Lower leg skin (tissue), 3 donors: ENCODE measurements around the gene UBA6.

Experiments used
- CTCF ChIP-seq, 3 donors: fragments of 450-650 bp; IDR thresholded peaks; one replicate each; pipeline ENCODE4 v1.5.1; 2016; ENCODE audit warnings: antibody characterized with exemption in 3 of 3, mild to moderate bottlenecking in 3 of 3, moderate library complexity in 2 of 3
- POLR2A ChIP-seq, 2 donors: fragments of 450-650 bp; IDR thresholded peaks; one replicate each; pipeline ENCODE4 v1.6.1; 2016 to 2017; ENCODE audit warnings: antibody characterized with exemption in 2 of 2, mild to moderate bottlenecking in 1 of 2, moderate library complexity in 1 of 2

GRCh38 chr4:67687636-67688035, 13.3 kb downstream of the UBA6 start:
- TF ChIP-seq CTCF (IDR thresholded peaks at IDR 0.05) (no peak), POLR2A (IDR thresholded peaks at IDR 0.05) (no peak)
